Epithelial cell of esophagus (primary cell): ENCODE results near the gene TPH1.

Source experiments
- DNase-seq: peaks from one replicate; pipeline ENCODE4 v3.0.0; 2010; ENCODE audit warnings: low read depth
- H3K4me3 ChIP-seq: 2 replicates; pipeline ENCODE4 v1.5.1; 2011; ENCODE audit warnings: mild to moderate bottlenecking, low read length, control low read depth
- TF ChIP-seq, protein P1 (sequence below): IDR thresholded peaks from 2 replicates; pipeline ENCODE4 v1.5.1; 2011; ENCODE audit warnings: low read depth, mild to moderate bottlenecking, low read length, control low read depth, inconsistent platforms; ENCODE audit not compliant: insufficient read depth; ENCODE audit errors: missing control alignments

TPH1 gene

DNA sequence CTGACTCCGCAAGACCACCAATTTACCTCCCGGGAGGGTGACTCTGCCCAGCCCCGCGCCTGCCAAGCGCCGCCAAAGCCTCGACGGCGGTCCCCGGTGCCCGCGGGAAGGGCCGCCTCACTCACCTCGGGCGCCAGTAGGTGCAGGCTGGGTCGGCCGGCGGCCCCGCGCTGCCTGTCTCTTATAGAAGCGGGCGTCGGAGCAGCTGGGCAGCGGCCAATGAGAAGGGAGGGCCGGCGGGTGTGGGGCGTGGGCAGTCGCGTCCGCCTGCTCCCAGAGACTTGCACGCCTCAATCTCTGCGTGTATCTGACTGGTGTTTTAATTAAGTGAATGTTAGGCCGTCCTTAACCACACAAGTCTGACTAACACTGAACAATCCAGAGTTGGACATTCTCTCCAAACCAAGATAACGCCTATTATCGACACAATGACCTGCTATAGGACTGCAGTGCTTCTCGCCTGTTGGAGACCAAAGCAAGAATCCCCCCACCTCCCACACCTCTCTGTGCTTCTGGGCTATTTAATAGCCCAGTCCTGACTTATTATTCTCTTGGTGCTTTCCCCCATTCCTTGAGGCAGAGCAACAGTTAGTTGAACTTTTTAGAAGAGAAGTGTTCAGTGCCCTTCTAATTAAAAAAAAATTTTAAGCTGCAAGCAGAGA lies at the start of gene TPH1:
Gene TPH1 (minus strand): TSS at position 154 of the 662 bp plus-strand sequence. CDS start 5,507 bp downstream, outside the sequence.
- TF ChIP-seq, protein P1, sequence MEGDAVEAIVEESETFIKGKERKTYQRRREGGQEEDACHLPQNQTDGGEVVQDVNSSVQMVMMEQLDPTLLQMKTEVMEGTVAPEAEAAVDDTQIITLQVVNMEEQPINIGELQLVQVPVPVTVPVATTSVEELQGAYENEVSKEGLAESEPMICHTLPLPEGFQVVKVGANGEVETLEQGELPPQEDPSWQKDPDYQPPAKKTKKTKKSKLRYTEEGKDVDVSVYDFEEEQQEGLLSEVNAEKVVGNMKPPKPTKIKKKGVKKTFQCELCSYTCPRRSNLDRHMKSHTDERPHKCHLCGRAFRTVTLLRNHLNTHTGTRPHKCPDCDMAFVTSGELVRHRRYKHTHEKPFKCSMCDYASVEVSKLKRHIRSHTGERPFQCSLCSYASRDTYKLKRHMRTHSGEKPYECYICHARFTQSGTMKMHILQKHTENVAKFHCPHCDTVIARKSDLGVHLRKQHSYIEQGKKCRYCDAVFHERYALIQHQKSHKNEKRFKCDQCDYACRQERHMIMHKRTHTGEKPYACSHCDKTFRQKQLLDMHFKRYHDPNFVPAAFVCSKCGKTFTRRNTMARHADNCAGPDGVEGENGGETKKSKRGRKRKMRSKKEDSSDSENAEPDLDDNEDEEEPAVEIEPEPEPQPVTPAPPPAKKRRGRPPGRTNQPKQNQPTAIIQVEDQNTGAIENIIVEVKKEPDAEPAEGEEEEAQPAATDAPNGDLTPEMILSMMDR, result no peak
- no peak within 1 kb of the TSS for H3K4me3 ChIP-seq
- DNase-seq, result peak; percentile 60

GRCh38 chr11:18093959-18094358 lies 47.9 kb upstream of the TPH1 start:
- DNase-seq, result no peak
- TF ChIP-seq, protein P1, result no peak
- no peak overlapping the region for H3K4me3 ChIP-seq

- TF ChIP-seq, protein P1, result no peak
- DNase-seq, result no peak
Measured at GRCh38 chr11:18091731-18092130, 45.7 kb upstream of the TPH1 start.

GRCh38 chr11:18088966-18089365 lies 42.9 kb upstream of the TPH1 start:
- no peak for DNase-seq
- TF ChIP-seq, protein P1, result no peak

More at GRCh38 chr11:18091731-18092130, 45.7 kb upstream of the TPH1 start:
- H3K4me3 ChIP-seq, result no peak overlapping the region

DNA sequence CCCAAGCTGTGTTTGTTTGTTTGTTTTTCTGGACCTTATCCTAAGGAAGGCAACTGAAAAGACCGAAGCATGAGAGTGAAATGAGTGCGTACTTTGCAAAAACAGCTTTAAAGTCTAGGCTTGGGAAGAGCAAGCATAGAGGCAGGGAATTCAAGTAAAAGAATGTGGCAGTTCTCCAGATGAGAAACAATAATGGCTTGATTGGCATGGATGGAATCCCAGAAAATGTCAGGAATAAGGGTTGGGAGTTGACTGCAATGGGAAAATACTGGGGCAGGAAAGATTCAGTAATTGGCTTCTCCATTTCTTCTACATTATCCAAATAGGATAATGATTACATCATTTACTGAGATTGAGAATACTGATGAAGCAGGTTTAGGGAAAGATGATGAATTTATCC lies 42.3 kb upstream of the TPH1 start:
- H3K4me3 ChIP-seq, result no peak overlapping the region
- TF ChIP-seq, protein P1, result no peak
- DNase-seq, result no peak

More at GRCh38 chr11:18088966-18089365, 42.9 kb upstream of the TPH1 start:
- H3K4me3 ChIP-seq, result no peak overlapping the region

DNA sequence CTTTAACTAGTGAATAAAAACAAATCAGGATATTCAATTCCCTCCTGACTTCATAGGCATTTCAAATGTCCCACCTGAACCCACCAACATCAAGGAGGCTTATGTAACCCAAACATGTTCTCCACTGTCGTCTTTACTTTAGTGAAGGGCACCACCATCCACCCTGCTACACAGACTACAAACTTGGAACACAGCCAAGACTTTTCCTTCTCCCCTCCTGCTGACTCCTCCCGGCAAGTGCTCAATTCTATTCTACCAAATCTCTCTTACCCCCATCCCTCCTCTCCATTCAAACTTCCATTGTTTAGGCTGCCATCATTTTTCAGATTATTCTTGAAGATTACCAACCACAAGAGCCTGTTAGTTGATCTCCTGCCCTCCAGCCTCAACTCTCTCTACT lies 35.5 kb upstream of the TPH1 start:
- no peak for DNase-seq
- TF ChIP-seq, protein P1, result no peak
- H3K4me3 ChIP-seq, result no peak overlapping the region

DNA sequence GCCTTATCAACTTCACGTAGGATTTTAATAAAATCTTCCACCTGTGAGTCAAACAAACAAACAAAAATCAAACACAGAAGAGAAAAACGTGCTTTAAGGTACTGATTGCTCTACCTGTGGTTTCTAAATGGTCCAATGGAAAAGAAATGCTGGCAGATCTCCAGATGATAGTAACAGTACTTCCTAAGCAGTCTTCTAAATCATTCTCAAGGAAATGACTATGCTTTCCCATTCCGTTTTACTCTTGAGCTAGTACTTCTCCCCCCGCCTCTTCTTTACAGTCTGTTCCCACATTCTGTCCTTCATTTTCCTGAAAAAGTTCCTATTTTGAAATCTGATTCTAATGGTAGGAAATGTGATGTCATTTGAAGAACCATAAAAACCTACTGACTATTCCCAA lies 34.4 kb upstream of the TPH1 start:
- TF ChIP-seq, protein P1, result no peak
- H3K4me3 ChIP-seq, result no peak overlapping the region
- no peak for DNase-seq
